Kidney tubule cell (primary cell): ENCODE measurements around the gene LRFN3.
"Not testable (repeated sequence)": the region's sequence is repeated elsewhere in the genome, so short reads cannot be mapped to it uniquely, and the experiment has no call there.

ENCODE experiments used
- DNase-seq: peaks from one replicate; pipeline ENCODE4 v3.0.0-alpha.2; 2018; ENCODE audit warnings: low spot score

LRFN3 gene

DNA sequence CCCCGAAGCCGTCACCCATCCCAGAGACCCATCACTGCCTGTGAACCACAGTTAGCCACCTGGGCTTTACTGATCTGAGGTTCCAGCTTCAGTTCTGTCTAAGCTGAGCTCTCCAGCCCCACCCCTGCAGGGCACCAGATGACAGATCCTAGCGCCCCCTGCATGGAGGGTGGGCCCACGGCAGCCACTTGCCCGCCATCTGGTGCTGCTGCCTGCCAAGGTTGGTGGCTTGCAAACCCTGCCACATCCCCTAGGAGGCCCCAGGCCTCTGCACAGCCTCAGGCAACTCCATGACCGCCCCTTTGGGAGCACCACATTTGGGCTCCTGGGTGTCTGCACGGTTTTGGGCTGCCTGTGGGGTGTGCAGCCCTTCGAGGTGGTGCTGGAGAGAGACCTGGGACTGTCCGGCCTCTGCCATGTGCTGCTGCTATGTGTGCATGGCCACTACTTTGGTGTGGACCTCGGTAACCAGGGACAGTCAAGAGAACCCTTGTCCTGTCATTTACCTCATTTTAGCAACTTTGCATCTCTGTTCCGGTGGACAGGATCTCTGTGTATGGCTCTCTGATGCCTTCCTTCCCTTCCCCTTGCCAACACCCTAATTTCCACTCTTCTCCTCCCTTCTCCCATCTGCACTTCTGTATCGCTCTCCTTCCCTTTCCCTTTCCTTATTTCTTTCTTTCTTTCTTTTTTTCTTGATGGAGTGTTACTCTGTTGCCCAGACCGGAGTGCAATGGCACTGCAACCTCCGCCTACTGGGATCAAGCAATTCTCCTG lies 41.5 kb downstream of the LRFN3 start:
- no peak for DNase-seq

- no peak for DNase-seq
These were observed 42.1 kb downstream of the LRFN3 start for GRCh38 chr19:35978271-35978670.

DNA sequence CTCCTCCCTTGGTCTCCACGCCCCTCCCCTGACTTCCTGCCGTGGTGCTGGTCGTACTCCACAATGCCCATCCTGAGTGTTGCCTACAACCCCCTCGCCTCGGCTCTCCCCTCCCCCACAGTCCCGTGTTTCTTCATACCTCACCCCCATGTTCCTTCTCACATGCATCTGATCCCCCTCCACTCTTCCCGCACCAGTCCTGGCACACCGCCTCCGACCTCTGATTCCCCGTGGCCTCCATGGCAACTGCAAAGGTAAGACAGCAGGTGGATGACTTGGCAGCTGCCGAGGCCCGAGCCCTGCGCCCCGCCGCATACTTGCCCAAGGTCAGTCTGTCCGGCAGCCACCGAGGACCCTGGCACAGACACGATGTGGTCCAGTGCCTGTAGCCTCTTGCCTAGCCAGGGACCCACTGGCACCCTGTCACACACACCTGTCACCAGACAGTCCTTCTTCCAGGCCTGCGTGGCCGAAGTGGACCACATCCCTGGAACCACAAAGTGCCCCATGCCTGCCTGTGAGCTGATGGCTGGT lies 42.7 kb downstream of the LRFN3 start:
- DNase-seq = no peak

GRCh38 chr19:35980997-35981396 lies 44.8 kb downstream of the LRFN3 start:
- not testable (repeated sequence) for DNase-seq

- no peak for DNase-seq
These were observed 47.0 kb downstream of the LRFN3 start for GRCh38 chr19:35983177-35983576.

DNA sequence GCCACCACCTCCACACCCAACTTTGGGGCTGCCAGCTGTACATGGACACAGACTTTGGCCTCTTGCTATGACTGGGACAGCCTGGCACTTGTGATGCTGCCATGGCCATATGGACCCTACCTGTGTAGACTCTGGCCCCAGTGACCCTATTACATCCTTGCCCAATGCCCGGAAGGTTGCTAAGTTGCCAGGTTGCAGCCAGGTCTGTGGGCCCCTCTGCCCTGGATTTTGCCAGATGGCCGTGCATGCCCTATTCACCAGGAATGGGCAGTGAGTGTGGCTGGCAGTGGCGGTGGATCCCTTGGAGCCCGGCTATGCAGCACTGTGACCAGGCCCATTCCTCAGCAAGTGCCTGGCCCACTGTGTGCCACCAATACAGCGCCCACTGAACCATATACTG lies 49.9 kb downstream of the LRFN3 start:
- DNase-seq = no peak

GRCh38 chr19:35986664-35987570 lies 50.7 kb downstream of the LRFN3 start:
- no peak for DNase-seq

GRCh38 chr19:35987571-35987896 lies 51.4 kb downstream of the LRFN3 start:
- no peak for DNase-seq

DNA sequence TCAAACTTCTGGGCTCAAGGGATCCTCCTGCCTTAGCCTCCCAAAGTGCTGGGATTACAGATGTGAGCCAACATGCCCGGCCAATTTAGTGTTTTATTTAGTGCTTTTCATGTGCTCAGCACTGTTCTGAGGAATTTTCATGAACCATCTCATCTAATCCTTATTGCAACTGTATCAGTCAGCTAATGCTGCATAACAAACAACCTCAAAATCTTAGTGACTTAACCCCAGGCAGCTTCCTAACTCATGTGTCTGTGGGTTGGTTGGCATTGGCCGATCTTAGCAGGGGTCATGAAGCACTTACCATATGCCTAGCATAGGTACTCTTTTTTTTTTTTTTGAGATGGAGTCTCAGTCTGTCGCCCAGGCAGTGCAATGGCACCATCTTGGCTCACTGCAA lies 52.6 kb downstream of the LRFN3 start:
- no peak for DNase-seq

DNA sequence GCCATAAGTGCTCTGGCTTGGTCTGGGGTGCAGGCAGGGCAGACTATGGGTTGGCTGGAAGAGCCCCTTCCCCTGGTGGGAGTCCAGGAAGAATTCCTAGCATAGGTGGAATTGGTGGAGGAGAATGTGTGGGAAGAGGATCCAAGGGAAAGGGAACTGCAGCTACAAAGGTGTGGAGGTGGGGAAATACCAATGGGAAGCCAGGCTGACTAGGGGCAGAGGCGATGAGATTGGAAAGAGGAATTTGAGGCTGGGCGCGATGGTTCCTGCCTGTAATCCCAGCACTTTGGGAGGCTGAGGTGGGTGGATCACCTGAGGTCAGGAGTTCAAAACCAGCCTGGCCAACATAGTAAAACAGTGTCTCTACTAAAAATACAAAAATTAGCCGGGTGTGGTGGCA lies 54.0 kb downstream of the LRFN3 start:
- no peak for DNase-seq

DNA sequence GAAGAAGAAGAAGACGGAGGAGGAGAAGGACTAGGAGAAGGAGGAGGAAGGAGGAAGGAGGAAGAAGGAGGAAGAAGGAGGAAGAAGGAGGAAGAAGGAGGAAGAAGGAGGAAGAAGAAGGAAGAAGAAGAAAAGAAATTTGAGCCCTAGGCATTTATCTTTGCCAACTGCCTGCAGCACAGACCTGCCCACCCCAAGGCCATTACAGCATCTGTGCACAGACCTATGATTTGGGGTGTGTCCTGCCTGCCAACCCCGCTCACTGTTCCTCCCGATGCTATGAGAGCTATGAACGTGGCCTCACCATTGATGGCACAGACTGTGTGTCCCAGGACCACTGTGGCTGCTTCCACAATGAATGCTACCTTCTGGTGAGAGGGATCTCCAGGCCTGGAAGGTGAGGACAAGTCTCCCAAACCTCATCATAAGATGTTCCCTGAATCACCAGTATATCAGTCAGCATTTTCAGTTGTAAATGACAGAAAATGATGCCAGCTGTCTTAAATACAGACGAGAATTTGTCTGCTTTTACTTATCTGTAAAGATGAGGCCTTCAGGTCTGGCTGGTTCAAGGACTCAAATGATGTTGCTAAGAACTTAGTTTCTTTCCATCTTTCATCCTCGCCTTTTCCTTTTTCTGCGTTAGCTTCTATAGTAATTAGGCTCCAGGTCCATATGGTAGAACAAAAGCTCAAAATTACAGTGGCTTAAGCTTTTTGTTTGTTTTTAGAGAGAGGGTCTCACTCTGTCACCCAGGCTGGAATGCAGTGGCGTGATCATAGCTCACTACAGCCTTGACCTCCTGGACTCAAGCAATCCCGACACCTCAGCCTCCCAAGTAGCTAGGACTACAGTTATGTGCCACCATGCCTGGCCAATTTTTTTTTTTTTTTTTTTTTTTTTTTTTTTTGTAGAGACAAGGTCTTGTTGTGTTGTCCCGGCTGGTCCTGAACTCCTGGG lies 54.9 kb downstream of the LRFN3 start:
- DNase-seq = no peak

GRCh38 chr19:35991731-35992450 lies 55.7 kb downstream of the LRFN3 start:
- DNase-seq = peak; percentile 40

GRCh38 chr19:35992907-35993765 lies 57.0 kb downstream of the LRFN3 start:
- no peak for DNase-seq

GRCh38 chr19:35993923-35994598 lies 57.9 kb downstream of the LRFN3 start:
- no peak for DNase-seq
